GM18861 (cell line): ENCODE results near the gene DEPDC1B.
"Not testable (repeated sequence)": the region's sequence is repeated elsewhere in the genome, so short reads cannot be mapped to it uniquely, and the experiment has no call there.

Experiments
- ATAC-seq: cut with Tn5 transposase; IDR thresholded peaks from one replicate; pipeline ENCODE4 v1.9.1; 2021; ENCODE audit not compliant: unreplicated experiment

Gene DEPDC1B

DNA sequence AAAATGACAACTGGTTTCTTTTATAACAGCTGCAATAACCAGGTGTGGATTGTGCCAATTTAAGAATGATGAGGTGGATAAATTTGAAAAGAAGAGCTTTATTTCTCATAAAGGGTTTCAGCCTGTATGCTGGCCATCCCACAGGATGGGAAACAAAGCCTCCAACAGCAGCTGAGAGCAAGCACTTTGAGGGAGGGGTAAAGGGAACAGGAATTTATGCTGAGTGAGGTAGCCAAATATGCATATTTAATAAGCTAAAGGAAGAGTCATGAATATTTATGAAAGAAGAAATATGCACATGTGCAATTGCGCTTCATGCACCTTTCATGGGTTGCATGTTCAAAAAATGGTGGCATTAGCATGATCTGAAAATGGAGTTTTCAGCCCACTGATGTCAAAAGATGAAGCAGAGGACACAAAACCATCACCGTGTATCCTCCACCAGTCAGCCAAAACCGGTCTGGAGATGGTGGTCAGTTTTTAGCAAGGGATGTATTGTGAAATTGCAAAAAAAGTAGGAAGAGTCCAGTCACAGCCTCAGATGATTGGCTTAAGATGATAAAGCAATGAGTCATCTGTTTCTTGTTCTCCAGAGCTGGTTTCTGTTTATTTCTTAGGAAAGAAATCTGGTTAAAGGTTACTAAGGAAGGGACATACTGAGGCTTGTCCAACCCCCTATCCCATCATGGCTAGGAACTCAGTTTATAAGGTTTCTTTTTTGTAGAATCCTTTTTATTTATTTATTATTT lies 47.9 kb downstream of the DEPDC1B start:
- ATAC-seq = no peak

- ATAC-seq = peak; percentile 81
These were observed 50.6 kb downstream of the DEPDC1B start for GRCh38 chr5:60649288-60649917.

GRCh38 chr5:60648175-60648574 lies 51.8 kb downstream of the DEPDC1B start:
- ATAC-seq = no peak

GRCh38 chr5:60640901-60641300 lies 59.1 kb downstream of the DEPDC1B start:
- no peak for ATAC-seq

GRCh38 chr5:60639544-60639943 lies 60.4 kb downstream of the DEPDC1B start:
- no peak for ATAC-seq

- ATAC-seq = no peak
These were observed 61.7 kb downstream of the DEPDC1B start for GRCh38 chr5:60638300-60638699.

DNA sequence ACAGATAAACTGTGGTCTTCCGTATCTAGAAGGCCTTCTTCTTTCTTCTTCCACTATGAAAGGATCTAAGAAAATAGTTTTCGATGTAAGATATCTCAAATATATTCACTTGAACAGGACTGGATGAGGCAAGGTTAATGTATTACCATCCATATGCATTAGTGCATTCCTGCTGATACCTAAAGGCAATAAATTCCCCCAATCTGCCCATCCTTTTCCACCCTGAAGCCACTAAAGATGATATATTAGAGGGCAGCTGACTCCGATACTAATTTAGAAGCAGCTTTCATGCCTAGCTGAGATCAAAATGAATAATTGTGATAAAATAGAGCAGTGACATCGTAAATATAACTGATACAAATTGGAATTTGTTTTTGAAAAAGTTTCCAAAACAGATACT lies 63.3 kb downstream of the DEPDC1B start:
- ATAC-seq = no peak

GRCh38 chr5:60636001-60636400 lies 64.0 kb downstream of the DEPDC1B start:
- no peak for ATAC-seq

DNA sequence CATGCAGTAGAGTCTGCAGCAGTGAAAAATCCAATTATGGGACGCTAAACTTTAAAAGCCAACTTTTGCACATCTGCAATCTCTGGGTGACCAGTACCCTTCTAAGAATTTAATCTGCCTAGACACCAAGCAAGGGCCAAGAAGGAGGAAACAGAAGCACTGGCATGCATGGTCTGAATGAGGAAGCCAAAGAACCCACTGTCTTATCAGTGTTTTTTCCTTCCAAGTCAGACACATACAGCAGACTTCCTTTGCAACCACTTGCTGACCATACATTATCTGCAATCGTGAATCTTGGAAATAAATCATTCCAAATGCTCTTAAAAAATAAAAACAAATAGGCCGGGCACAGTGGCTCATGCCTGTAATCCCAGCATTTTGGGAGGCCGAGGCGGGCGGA lies 65.9 kb downstream of the DEPDC1B start:
- ATAC-seq = no peak

GRCh38 chr5:60633341-60633740 lies 66.6 kb downstream of the DEPDC1B start:
- ATAC-seq = no peak

GRCh38 chr5:60632153-60632552 lies 67.8 kb downstream of the DEPDC1B start:
- ATAC-seq = no peak

DNA sequence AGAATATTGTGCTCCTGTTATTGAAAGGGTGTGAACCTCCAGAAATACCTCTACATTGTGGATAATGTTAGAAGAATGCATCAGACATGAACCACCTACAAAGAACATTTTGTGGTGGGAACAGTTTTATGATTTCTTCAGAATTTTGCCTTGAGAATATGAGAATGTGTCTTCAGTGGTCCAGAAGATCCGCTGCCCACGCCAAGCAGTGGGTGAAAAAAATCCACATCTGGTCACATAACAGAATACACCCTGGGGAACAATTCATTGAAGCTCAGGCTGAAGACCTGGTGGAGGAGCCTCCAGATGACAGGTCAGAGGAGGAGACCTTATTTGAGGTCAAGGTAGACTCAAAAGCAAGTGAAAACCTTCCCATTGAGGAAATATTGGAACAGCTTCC lies 69.1 kb downstream of the DEPDC1B start:
- ATAC-seq = no peak

GRCh38 chr5:60630179-60630578 lies 69.8 kb downstream of the DEPDC1B start:
- ATAC-seq = no peak

DNA sequence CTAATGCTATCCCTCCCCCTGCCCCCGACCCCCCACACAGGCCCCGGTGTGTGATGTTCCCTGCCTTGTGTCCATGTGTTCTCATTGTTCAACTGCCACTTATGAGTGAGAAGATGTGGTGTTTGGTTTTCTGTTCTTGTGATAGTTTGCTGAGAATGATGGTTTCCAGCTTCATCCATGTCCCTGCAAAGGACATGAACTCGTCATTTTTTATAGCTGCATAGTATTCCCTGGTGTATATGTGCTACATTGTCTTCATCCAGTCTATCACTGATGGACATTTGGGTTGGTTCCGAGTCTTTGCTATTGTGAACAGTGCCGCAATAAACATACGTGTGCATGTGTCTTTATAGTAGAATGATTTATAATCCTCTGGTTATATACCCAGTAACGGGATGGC lies 75.1 kb downstream of the DEPDC1B start:
- ATAC-seq = not testable (repeated sequence)

DNA sequence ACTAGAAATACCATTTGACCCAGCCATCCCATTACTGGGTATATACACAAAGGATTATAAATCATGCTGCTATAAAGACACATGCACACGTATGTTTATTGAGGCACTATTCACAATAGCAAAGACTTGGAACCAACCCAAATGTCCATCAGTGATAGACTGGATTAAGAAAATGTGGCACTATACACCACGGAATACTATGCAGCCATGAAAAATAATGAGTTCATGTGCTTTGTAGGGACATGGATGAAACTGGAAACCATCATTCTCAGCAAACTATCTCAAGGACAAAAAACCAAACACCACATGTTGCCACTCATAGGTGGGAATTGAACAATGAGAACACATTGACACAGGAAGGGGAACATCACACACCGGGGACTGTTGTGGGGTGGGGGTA lies 79.2 kb downstream of the DEPDC1B start:
- not testable (repeated sequence) for ATAC-seq

DNA sequence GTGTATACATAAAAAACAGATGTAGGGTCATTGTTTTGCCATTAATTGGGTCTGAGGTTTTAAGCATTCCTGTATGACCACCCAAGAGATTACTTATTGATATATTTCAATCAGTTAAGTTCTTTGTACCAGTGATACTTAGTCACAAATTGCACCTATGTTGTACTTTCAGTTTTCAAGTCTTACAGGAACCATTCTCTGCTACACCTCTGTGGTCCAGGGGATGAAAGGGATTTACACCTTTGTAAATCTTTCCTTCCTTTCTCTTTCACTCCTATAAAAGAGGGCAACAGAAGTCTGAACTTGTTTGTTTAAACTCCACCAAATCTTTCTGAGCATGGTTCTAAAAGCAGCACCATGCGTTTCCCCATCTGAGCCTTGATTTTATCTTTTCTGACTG lies 86.1 kb downstream of the DEPDC1B start:
- no peak for ATAC-seq

DNA sequence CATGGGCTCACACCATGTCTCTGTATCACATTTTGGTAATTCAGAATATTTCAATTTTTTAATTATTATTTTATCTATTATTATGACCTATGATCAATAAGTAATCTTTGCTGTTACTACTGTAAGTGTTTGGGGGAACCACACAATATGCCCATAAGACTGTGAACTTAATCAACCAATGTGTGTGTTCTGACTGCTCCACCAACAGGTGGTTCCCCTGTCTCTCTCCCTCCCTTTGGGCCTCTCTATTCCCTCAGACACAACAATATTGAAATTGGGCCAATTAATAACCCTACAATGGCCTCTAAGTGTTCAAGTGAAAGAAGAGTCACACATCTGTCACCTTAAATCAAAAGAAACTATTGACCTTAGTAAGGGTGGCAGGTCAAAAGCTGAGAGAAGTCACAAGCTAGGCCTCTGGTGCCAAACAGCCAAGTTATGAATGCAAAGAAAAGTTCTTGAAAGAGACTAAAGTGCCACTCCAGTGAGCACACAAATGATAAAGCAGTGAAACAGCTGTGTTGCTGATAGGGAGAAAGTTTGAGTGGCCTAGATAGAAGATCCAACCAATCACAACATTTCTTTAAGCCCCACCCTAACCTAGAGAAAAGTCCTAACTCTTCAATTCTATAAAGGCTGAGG lies 88.7 kb downstream of the DEPDC1B start:
- no peak for ATAC-seq

DNA sequence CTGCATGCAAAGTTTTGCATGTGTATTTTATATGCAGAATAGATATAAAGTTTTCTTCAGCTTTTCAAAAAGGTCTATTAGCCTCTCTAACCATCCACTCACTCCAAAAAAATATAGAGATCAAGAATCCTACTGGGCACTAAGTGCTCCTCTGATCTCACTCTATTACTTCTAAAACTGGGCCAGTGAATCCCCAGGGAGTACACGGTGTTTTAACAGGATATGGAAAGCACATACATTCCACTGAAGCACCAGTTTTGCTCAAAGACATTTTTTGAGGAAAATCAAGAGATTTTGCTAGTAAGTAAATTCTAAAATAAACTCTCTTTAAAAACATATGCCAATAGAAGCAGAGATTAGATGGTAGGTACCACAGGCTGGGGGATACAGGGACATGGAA lies 95.2 kb downstream of the DEPDC1B start:
- ATAC-seq = no peak

GRCh38 chr5:60598424-60598823 lies 101.5 kb downstream of the DEPDC1B start:
- peak; percentile 59 for ATAC-seq

GRCh38 chr5:60597572-60598320 lies 102.2 kb downstream of the DEPDC1B start:
- peak; percentile 52 for ATAC-seq

DNA sequence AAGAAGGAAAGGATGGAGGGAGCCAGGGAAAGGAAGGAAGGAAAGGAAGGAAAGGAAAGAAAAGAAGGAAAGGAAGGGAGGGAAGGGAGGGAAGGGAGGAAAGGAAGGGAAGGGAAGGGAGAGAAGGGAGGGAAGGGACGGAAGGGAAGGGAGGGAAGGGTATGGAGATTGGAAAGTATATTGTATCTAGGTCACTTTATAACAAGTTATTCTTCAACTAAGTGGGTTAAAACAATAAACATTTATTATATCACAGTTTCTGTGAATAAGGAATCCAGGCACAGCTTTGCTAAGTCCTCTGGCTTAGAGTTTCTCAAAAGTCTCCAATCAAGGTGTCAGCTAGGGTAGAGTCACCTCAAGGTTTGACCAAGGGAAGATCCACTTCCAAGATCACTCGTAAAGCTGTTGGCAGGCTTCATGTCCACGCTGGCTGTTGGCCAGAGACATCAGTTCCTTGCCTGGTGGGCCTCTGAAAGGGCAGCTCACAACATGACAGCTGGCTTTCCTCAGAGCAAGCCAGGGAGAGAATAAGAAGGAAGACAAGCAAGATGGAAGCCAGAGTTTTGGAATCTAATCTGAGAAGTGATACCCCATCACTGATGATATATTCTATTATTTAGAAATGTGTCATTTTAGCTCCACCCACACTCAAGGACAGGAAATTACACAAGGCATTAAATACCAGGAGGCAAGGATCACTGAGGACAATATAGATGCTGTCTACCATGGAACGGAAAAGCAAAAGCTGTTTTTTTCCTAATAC lies 105.1 kb downstream of the DEPDC1B start:
- no peak for ATAC-seq
